WTC11 (cell line): ENCODE results near the gene PLEKHF1. TPM values are rescaled to one million over a fixed set of nuclear protein-coding genes. Genes with fewer than 3 reads are reported as not detected.

Experiments
- ATAC-seq: fragments of 200-7000 bp; cut with Tn5 transposase; 2 replicates; pipeline ENCODE4 v1.10.0; 2021; ENCODE audit warnings: mild to moderate bottlenecking, moderate library complexity
- CTCF ChIA-PET: fragments of 300-600 bp; sonication (Branson Sonifier 250); formaldehyde crosslinking; loops from one replicate; lab custom pipeline; 2021; ENCODE audit warnings: antibody characterized with exemption; lab: Charles Lee
- POLR2A ChIA-PET: fragments of 350-600 bp; sonication (Branson Sonifier 250); formaldehyde crosslinking; loops from one replicate; lab custom pipeline; 2021; ENCODE audit warnings: antibody characterized with exemption; lab: Charles Lee
- DNase-seq: peaks from one replicate; pipeline ENCODE4 v3.0.0; 2021; ENCODE audit warnings: low spot score
- H3K27ac Mint-ChIP-seq: 2 replicates; pipeline ENCODE4 v1.8.0; 2021; ENCODE audit warnings: mixed read lengths
- H3K27me3 Mint-ChIP-seq: 2 replicates; pipeline ENCODE4 v1.8.0; 2021; ENCODE audit warnings: low read depth, mild to moderate bottlenecking, moderate library complexity, mixed read lengths
- H3K36me3 Mint-ChIP-seq: 2 replicates; pipeline ENCODE4 v1.8.0; 2021; ENCODE audit warnings: mixed read lengths
- H3K4me1 Mint-ChIP-seq: 2 replicates; pipeline ENCODE4 v1.8.0; 2022; ENCODE audit warnings: mixed read lengths
- H3K4me3 Mint-ChIP-seq: 2 replicates; pipeline ENCODE4 v1.8.0; 2021; ENCODE audit warnings: mild to moderate bottlenecking, moderate library complexity, mixed read lengths
- H3K9me3 Mint-ChIP-seq: 2 replicates; pipeline ENCODE4 v1.8.0; 2021; ENCODE audit warnings: mixed read lengths
- ATF1 ChIP-seq: sonication (generic); formaldehyde crosslinking; IDR thresholded peaks from 2 replicates; pipeline ENCODE4 v1.8.1; 2023; ENCODE audit warnings: mild to moderate bottlenecking, moderate library complexity, missing genetic modification reagents
- ATF2 ChIP-seq: sonication (generic); formaldehyde crosslinking; IDR thresholded peaks from 2 replicates; pipeline ENCODE4 v1.8.1; 2022; ENCODE audit warnings: low read depth, missing genetic modification reagents, borderline replicate concordance
- ATF3 ChIP-seq: sonication (generic); formaldehyde crosslinking; conservative IDR thresholded peaks from 2 replicates; pipeline ENCODE4 v1.8.1; 2022; ENCODE audit warnings: mild to moderate bottlenecking, missing genetic modification reagents
- GRHL2 ChIP-seq: fragments of 250-450 bp; sonication (Bioruptor Pico); IDR thresholded peaks from 2 replicates; pipeline ENCODE4 v1.8.0; 2022; ENCODE audit warnings: mild to moderate bottlenecking, moderate library complexity; ENCODE audit not compliant: insufficient replicate concordance, severe bottlenecking
- MXD4 ChIP-seq: fragments of 250-450 bp; sonication (Bioruptor Pico); IDR thresholded peaks from 2 replicates; pipeline ENCODE4 v1.8.0; 2021; ENCODE audit warnings: mild to moderate bottlenecking, moderate library complexity, borderline replicate concordance
- NR2C2 ChIP-seq: sonication (generic); formaldehyde crosslinking; IDR thresholded peaks from 2 replicates; pipeline ENCODE4 v1.8.0; 2022; ENCODE audit warnings: mild to moderate bottlenecking, missing genetic modification reagents
- SP1 ChIP-seq: sonication (generic); formaldehyde crosslinking; conservative IDR thresholded peaks from 2 replicates; pipeline ENCODE4 v1.8.1; 2022; ENCODE audit warnings: missing genetic modification reagents
- TEAD1 ChIP-seq: sonication (generic); formaldehyde crosslinking; IDR thresholded peaks from 2 replicates; pipeline ENCODE4 v1.8.0; 2022; ENCODE audit warnings: mild to moderate bottlenecking, missing genetic modification reagents
- TP53 ChIP-seq: sonication (generic); formaldehyde crosslinking; IDR thresholded peaks from 2 replicates; pipeline ENCODE4 v1.8.1; 2023; ENCODE audit warnings: mild to moderate bottlenecking, missing genetic modification reagents
- ZNF232 ChIP-seq: sonication (generic); formaldehyde crosslinking; IDR thresholded peaks from 2 replicates; pipeline ENCODE4 v1.8.0; 2022; ENCODE audit warnings: mild to moderate bottlenecking, missing genetic modification reagents
- ZNF416 ChIP-seq: fragments of 250-450 bp; sonication (Bioruptor Pico); IDR thresholded peaks from 2 replicates; pipeline ENCODE4 v1.9.0; 2021; ENCODE audit warnings: mild to moderate bottlenecking, inconsistent platforms
- ZNF425 ChIP-seq: fragments of 250-450 bp; sonication (Bioruptor Pico); conservative IDR thresholded peaks from 2 replicates; pipeline ENCODE4 v1.9.0; 2021; ENCODE audit warnings: mild to moderate bottlenecking
- ZNF532 ChIP-seq: fragments of 250-450 bp; sonication (Bioruptor Pico); IDR thresholded peaks from 2 replicates; pipeline ENCODE4 v1.9.0; 2021; ENCODE audit warnings: mild to moderate bottlenecking, borderline replicate concordance
- total RNA-seq: library from RNA; stranded (reverse); gene quantifications from 3 replicates; pipeline ENCODE4 v1.2.3, GENCODE V29; 2021
- TF ChIP-seq, protein P1 (sequence below): sonication (generic); formaldehyde crosslinking; IDR thresholded peaks from 2 replicates; pipeline ENCODE4 v1.8.0; 2022; ENCODE audit warnings: mild to moderate bottlenecking, missing genetic modification reagents
- TF ChIP-seq, protein P2 (sequence below): sonication (generic); formaldehyde crosslinking; IDR thresholded peaks from 2 replicates; pipeline ENCODE4 v1.8.0; 2023; ENCODE audit warnings: missing genetic modification reagents, mild to moderate bottlenecking, borderline replicate concordance
- TF ChIP-seq, protein P3 (sequence below): sonication (generic); formaldehyde crosslinking; IDR thresholded peaks from 2 replicates; pipeline ENCODE4 v1.8.1; 2022; ENCODE audit warnings: low read depth, mild to moderate bottlenecking, moderate library complexity, missing genetic modification reagents, borderline replicate concordance

PLEKHF1 gene
- total RNA-seq, 1 experiment from 2014 or later: 17.9 TPM

DNA sequence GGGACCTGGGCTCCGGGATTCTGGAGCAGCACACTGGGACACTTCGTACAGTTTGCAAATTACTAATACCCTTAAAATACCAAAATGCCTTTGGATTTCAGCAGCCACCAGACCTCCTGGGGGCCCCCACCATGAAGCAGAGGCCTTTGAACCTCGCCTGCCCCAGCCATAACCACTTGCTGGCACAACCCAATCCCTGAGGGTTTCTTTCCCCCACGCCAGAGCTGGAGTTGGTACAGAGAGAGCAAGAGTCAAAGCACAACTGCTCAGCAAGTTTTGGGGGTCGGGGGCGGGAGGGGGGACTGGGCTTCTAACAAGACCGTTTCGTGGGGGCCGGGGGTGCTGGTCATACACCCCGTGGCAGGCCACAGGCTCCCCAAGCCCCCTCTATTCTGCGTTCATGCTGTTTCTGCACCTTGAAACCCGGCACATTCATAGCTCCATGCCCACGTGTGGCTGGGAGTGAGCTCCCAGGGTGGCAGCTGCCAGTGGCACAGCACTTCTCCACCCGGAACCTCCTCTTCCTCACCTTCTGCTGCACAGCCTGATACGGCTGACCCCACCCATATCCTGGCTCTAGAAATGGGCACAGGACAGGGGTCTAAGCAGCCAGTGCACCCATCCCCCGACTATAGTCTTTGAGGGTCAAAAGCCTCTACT, 17.1 kb downstream of the PLEKHF1 start:
- Mint-ChIP-seq H3K27ac (no peak overlapping the region), H3K27me3 (no peaks in the 10 kb centered on the region), H3K36me3 (no peaks in the 10 kb centered on the region; the same call in 1 of the 2 replicates), H3K9me3 (peaks cover 5% of the 10 kb centered on the region), H3K4me1 (peaks cover 5% of the 10 kb centered on the region), H3K4me3 (no peak overlapping the region)
- ChIA-PET POLR2A (interaction anchor here (1.2 kb wide), 1 partner anchor 16 kb away, joined by 3 read pairs; no protein-coding TSS in a partner anchor), CTCF (interaction anchor here (1.0 to 2.8 kb wide), 4 partner anchors 11 to 72 kb away, joined by 3 to 10 read pairs (median 4); no protein-coding TSS in a partner anchor)
- DNase-seq (no peak), ATAC-seq (no peak)
- TF ChIP-seq TEAD1 (CRISPR knock-in tag) (no peak), ZNF416 (CRISPR knock-in tag) (no peak), ZNF532 (CRISPR knock-in tag) (no peak), NR2C2 (CRISPR knock-in tag) (no peak), MXD4 (CRISPR knock-in tag) (no peak), ZNF232 (CRISPR knock-in tag) (no peak)

- H3K4me3 Mint-ChIP-seq: no peak overlapping the region
- POLR2A ChIA-PET: no interaction called here
- no peak overlapping the region for H3K27ac Mint-ChIP-seq
- no peaks in the 10 kb centered on the region for H3K27me3 Mint-ChIP-seq
- ATAC-seq (no peak), DNase-seq (no peak)
- H3K4me1 Mint-ChIP-seq: peaks cover 5% of the 10 kb centered on the region
- no peaks in the 10 kb centered on the region; the same call in 1 of the 2 replicates for H3K36me3 Mint-ChIP-seq
- CTCF ChIA-PET: interaction anchor here (1.1 to 2.8 kb wide), 2 partner anchors 14 to 73 kb away, joined by 3 to 10 read pairs; no protein-coding TSS in a partner anchor
- H3K9me3 Mint-ChIP-seq: peaks cover 11% of the 10 kb centered on the region
- TF ChIP-seq, protein P1, sequence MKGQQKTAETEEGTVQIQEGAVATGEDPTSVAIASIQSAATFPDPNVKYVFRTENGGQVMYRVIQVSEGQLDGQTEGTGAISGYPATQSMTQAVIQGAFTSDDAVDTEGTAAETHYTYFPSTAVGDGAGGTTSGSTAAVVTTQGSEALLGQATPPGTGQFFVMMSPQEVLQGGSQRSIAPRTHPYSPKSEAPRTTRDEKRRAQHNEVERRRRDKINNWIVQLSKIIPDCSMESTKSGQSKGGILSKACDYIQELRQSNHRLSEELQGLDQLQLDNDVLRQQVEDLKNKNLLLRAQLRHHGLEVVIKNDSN (CRISPR knock-in tag): no peak
- no peak for TF ChIP-seq ZNF425 (CRISPR knock-in tag)
- TF ChIP-seq, protein P2, sequence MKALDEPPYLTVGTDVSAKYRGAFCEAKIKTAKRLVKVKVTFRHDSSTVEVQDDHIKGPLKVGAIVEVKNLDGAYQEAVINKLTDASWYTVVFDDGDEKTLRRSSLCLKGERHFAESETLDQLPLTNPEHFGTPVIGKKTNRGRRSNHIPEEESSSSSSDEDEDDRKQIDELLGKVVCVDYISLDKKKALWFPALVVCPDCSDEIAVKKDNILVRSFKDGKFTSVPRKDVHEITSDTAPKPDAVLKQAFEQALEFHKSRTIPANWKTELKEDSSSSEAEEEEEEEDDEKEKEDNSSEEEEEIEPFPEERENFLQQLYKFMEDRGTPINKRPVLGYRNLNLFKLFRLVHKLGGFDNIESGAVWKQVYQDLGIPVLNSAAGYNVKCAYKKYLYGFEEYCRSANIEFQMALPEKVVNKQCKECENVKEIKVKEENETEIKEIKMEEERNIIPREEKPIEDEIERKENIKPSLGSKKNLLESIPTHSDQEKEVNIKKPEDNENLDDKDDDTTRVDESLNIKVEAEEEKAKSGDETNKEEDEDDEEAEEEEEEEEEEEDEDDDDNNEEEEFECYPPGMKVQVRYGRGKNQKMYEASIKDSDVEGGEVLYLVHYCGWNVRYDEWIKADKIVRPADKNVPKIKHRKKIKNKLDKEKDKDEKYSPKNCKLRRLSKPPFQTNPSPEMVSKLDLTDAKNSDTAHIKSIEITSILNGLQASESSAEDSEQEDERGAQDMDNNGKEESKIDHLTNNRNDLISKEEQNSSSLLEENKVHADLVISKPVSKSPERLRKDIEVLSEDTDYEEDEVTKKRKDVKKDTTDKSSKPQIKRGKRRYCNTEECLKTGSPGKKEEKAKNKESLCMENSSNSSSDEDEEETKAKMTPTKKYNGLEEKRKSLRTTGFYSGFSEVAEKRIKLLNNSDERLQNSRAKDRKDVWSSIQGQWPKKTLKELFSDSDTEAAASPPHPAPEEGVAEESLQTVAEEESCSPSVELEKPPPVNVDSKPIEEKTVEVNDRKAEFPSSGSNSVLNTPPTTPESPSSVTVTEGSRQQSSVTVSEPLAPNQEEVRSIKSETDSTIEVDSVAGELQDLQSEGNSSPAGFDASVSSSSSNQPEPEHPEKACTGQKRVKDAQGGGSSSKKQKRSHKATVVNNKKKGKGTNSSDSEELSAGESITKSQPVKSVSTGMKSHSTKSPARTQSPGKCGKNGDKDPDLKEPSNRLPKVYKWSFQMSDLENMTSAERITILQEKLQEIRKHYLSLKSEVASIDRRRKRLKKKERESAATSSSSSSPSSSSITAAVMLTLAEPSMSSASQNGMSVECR (CRISPR knock-in tag): no peak
- TF ChIP-seq ATF3 (CRISPR knock-in tag): no peak
- TF ChIP-seq TP53 (CRISPR knock-in tag): no peak
- no peak for TF ChIP-seq GRHL2
- TF ChIP-seq SP1: no peak
- TF ChIP-seq ATF2 (CRISPR knock-in tag): no peak
- no peak for TF ChIP-seq ZNF232 (CRISPR knock-in tag)
- TF ChIP-seq, protein P3, sequence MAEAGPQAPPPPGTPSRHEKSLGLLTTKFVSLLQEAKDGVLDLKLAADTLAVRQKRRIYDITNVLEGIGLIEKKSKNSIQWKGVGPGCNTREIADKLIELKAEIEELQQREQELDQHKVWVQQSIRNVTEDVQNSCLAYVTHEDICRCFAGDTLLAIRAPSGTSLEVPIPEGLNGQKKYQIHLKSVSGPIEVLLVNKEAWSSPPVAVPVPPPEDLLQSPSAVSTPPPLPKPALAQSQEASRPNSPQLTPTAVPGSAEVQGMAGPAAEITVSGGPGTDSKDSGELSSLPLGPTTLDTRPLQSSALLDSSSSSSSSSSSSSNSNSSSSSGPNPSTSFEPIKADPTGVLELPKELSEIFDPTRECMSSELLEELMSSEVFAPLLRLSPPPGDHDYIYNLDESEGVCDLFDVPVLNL (CRISPR knock-in tag): no peak
- TF ChIP-seq MXD4 (CRISPR knock-in tag): no peak
- no peak for TF ChIP-seq ATF1 (CRISPR knock-in tag)
Measured at GRCh38 chr19:29683009-29683408, 17.7 kb downstream of the PLEKHF1 start.
